ENCODE data around the gene FOXP1. TPM values are rescaled to one million over a fixed set of nuclear protein-coding genes. Genes with fewer than 3 reads are reported as not detected.

Gene FOXP1
- total RNA-seq, 2 experiments from 2014 or later = 493 to 508 TPM

- Histone ChIP-seq H3K4me1 (ENCODE audit: insufficient read depth, low read length) (peaks cover 24% of the 10 kb centered on the region), H3K9me3 (ENCODE audit: control insufficient read depth in 1 of 2, insufficient read depth in 1 of 2, low read length in 2 of 2) (peaks cover 0 to 3% of the 10 kb centered on the region in 2 experiments), H3K27ac (ENCODE audit: low read depth in 1 of 2, low read length in 2 of 2) (peak overlapping the region; percentile 59 to 68), H3K27me3 (ENCODE audit: control insufficient read depth in 1 of 2, insufficient read depth in 2 of 2, low read length in 2 of 2) (no peaks in the 10 kb centered on the region), H3K36me3 (ENCODE audit: insufficient read depth, low read length) (no peaks in the 10 kb centered on the region), H3K4me3 (ENCODE audit: low read length) (peak overlapping the region; percentile 55)
- peaks cover 90% of the 10 kb centered on the region for H3K4me1 Mint-ChIP-seq (ENCODE audit: low read depth)
- peak overlapping the region; percentile 87 for H3K27ac Mint-ChIP-seq
- ChIA-PET POLR2A (interaction anchor here (1.0 to 2.0 kb wide), 5 partner anchors 31 to 358 kb away, joined by 3 to 7 read pairs (median 3); no protein-coding TSS in a partner anchor), CTCF (interaction anchor here (1.1 kb wide), 1 partner anchor 14 kb away, joined by 3 read pairs; no protein-coding TSS in a partner anchor)
- peaks cover 4% of the 10 kb centered on the region for H3K9me3 Mint-ChIP-seq
- ATAC-seq (ENCODE audit: poor library complexity) = peak; percentile 23
- intact Hi-C loops (cut with DNase I, micrococcal nuclease) = loop anchor here in 1 of 2 experiments (1.0 to 5.0 kb wide), 4 partner anchors 40 to 355 kb away; partner anchors contain the start of gene FOXP1
- no peak for TF ChIP-seq CTCF (IDR thresholded peaks at IDR 0.05)
- peak in 3 of 14 experiments; percentile 32 to 46 (median 39) for DNase-seq
- no peaks in the 10 kb centered on the region for H3K27me3 Mint-ChIP-seq
- peaks cover 41% of the 10 kb centered on the region for H3K36me3 Mint-ChIP-seq (ENCODE audit: low read depth)
- H3K4me3 Mint-ChIP-seq = peak overlapping the region; percentile 69
These were observed 356.3 kb downstream of the FOXP1 start for GRCh38 chr3:71227270-71227661.

- peaks cover 4% of the 10 kb centered on the region for H3K9me3 Mint-ChIP-seq
- Histone ChIP-seq H3K27me3 (ENCODE audit: control insufficient read depth in 1 of 2, insufficient read depth in 2 of 2, low read length in 2 of 2) (no peaks in the 10 kb centered on the region), H3K4me3 (ENCODE audit: low read length) (peak overlapping the region; percentile 55), H3K27ac (ENCODE audit: low read depth in 1 of 2, low read length in 2 of 2) (peak overlapping the region; percentile 59 to 68), H3K9me3 (ENCODE audit: control insufficient read depth in 1 of 2, insufficient read depth in 1 of 2, low read length in 2 of 2) (peaks cover 0 to 8% of the 10 kb centered on the region in 2 experiments), H3K4me1 (ENCODE audit: insufficient read depth, low read length) (peaks cover 24% of the 10 kb centered on the region), H3K36me3 (ENCODE audit: insufficient read depth, low read length) (no peaks in the 10 kb centered on the region)
- peaks cover 85% of the 10 kb centered on the region for H3K4me1 Mint-ChIP-seq (ENCODE audit: low read depth)
- no peaks in the 10 kb centered on the region for H3K27me3 Mint-ChIP-seq
- peaks cover 40% of the 10 kb centered on the region for H3K36me3 Mint-ChIP-seq (ENCODE audit: low read depth)
- peak overlapping the region; percentile 87 for H3K27ac Mint-ChIP-seq
- ATAC-seq (ENCODE audit: poor library complexity) (peak; percentile 71), DNase-seq (peak; percentile 52 to 87 (median 72))
- peak overlapping the region; percentile 69 for H3K4me3 Mint-ChIP-seq
- no peak for TF ChIP-seq CTCF (IDR thresholded peaks at IDR 0.05)
- intact Hi-C loops (cut with DNase I, micrococcal nuclease) = loop anchor here in 1 of 2 experiments (1.0 to 5.0 kb wide), 4 partner anchors 39 to 356 kb away; partner anchors contain the start of gene FOXP1
- POLR2A ChIA-PET = interaction anchor here (0.9 to 2.0 kb wide), 5 partner anchors 12 to 358 kb away, joined by 3 to 7 read pairs (median 3); no protein-coding TSS in a partner anchor
- CTCF ChIA-PET = interaction anchor here (1.1 kb wide), 1 partner anchor 13 kb away, joined by 3 read pairs; no protein-coding TSS in a partner anchor
These were observed 356.8 kb downstream of the FOXP1 start for GRCh38 chr3:71226565-71227269.

GRCh38 chr3:71225951-71226564 is 357.5 kb downstream of the FOXP1 start:
- ATAC-seq (ENCODE audit: poor library complexity) (no peak), DNase-seq (peak in 2 of 14 experiments; percentile 17 to 24)
- peak overlapping the region; percentile 87 for H3K27ac Mint-ChIP-seq
- Histone ChIP-seq H3K36me3 (ENCODE audit: insufficient read depth, low read length) (no peaks in the 10 kb centered on the region), H3K27me3 (ENCODE audit: control insufficient read depth in 1 of 2, insufficient read depth in 2 of 2, low read length in 2 of 2) (no peaks in the 10 kb centered on the region), H3K27ac (ENCODE audit: low read depth in 1 of 2, low read length in 2 of 2) (peak overlapping the region; percentile 59 to 68), H3K4me3 (ENCODE audit: low read length) (peak overlapping the region; percentile 55), H3K4me1 (ENCODE audit: insufficient read depth, low read length) (peaks cover 24% of the 10 kb centered on the region), H3K9me3 (ENCODE audit: control insufficient read depth in 1 of 2, insufficient read depth in 1 of 2, low read length in 2 of 2) (peaks cover 0 to 10% of the 10 kb centered on the region in 2 experiments)
- H3K4me1 Mint-ChIP-seq (ENCODE audit: low read depth) = peaks cover 85% of the 10 kb centered on the region
- no peak for TF ChIP-seq CTCF (IDR thresholded peaks at IDR 0.05)
- H3K4me3 Mint-ChIP-seq = peak overlapping the region; percentile 69
- H3K36me3 Mint-ChIP-seq (ENCODE audit: low read depth) = peaks cover 46% of the 10 kb centered on the region
- intact Hi-C loops (cut with DNase I, micrococcal nuclease) = loop anchor here in 1 of 2 experiments (2.0 to 5.0 kb wide), 3 partner anchors 39 to 356 kb away; partner anchors contain the start of gene FOXP1
- ChIA-PET CTCF (interaction anchor here (0.9 to 1.1 kb wide), 2 partner anchors 13 to 29 kb away, joined by 3 read pairs; no protein-coding TSS in a partner anchor), POLR2A (interaction anchor here (0.7 to 2.0 kb wide), 4 partner anchors 13 to 263 kb away, joined by 3 to 7 read pairs (median 4); no protein-coding TSS in a partner anchor)
- no peaks in the 10 kb centered on the region for H3K27me3 Mint-ChIP-seq
- H3K9me3 Mint-ChIP-seq = peaks cover 4% of the 10 kb centered on the region
